ENCODE data around the gene MYOZ3. TPM values are rescaled to one million over a fixed set of nuclear protein-coding genes. Genes with fewer than 3 reads are reported as not detected.

MYOZ3 gene
- 10 to 100 TPM in 3 of 4 donors, 1 to 10 TPM in 1; 4.8 to 12.6 (median 11.3) TPM for total RNA-seq

- peak; percentile 53 to 71 for ATAC-seq
These were observed at the start of gene MYOZ3 for GRCh38 chr5:150661086-150661485. TSS of gene MYOZ3 (plus strand) at chr5:150661251. CDS start at chr5:150662942, 1,691 bp downstream.

GRCh38 chr5:150612405-150612804 lies 48.6 kb upstream of the MYOZ3 start:
- Histone ChIP-seq H3K36me3 (no peaks in the 10 kb centered on the region), H3K27me3 (no peaks in the 10 kb centered on the region), H3K27ac (peak overlapping the region; percentile 94 to 98 (median 97)), H3K4me3 (no peak overlapping the region), H3K9me3 (no peaks in the 10 kb centered on the region), H3K4me1 (peaks cover 89 to 92% of the 10 kb centered on the region in 2 donors)
- no peak for DNase-seq
- peak in 1 of 2 donors; percentile 25 for ATAC-seq
- intact Hi-C loops (cut with DNase I; ENCODE audit: low total_unique reads), result loop anchor here (5.0 kb wide), 1 partner anchor 45 kb away; no protein-coding TSS in a partner anchor
- TF ChIP-seq CTCF (IDR thresholded peaks at IDR 0.05 in 4 of 5, conservative IDR thresholded peaks at IDR 0.05 in 1 of 5) (no peak), POLR2A (IDR thresholded peaks at IDR 0.05) (no peak)
- in situ Hi-C loops (cut with MboI; ENCODE audit: low sequenced_read_pairs in 4 of 4), result no loop called here

More at GRCh38 chr5:150661086-150661485, at the start of gene MYOZ3:
- in situ Hi-C loops (cut with MboI; ENCODE audit: low sequenced_read_pairs in 4 of 4), result loop anchor here in 1 of 4 donors (10.0 kb wide), 1 partner anchor 96 kb away; no protein-coding TSS in a partner anchor
- Histone ChIP-seq H3K9me3 (no peaks in the 10 kb centered on the region), H3K27me3 (no peaks in the 10 kb centered on the region), H3K4me1 (peaks cover 76 to 92% of the 10 kb centered on the region in 2 donors), H3K36me3 (no peaks in the 10 kb centered on the region), H3K27ac (peak within 1 kb of the TSS; percentile 91 to 99 (median 98)), H3K4me3 (peak within 1 kb of the TSS; percentile 38 to 50 (median 42))
- peak; percentile 80 to 86 for TF ChIP-seq POLR2A (IDR thresholded peaks at IDR 0.05)
- no peak for TF ChIP-seq CTCF (IDR thresholded peaks at IDR 0.05 in 4 of 5, conservative IDR thresholded peaks at IDR 0.05 in 1 of 5)
- DNase-seq, result peak; percentile 80 to 92
- intact Hi-C loops (cut with DNase I; ENCODE audit: low total_unique reads), result no loop called here

- Histone ChIP-seq H3K27ac (peak overlapping the region; percentile 94 to 98 (median 97)), H3K36me3 (no peaks in the 10 kb centered on the region), H3K9me3 (no peaks in the 10 kb centered on the region), H3K4me3 (no peak overlapping the region), H3K27me3 (no peaks in the 10 kb centered on the region), H3K4me1 (peaks cover 93 to 95% of the 10 kb centered on the region in 2 donors)
- intact Hi-C loops (cut with DNase I; ENCODE audit: low total_unique reads), result loop anchor here (5.0 kb wide), 1 partner anchor 44 kb away; no protein-coding TSS in a partner anchor
- DNase-seq, result peak in 1 of 2 donors; percentile 58
- no peak for ATAC-seq
- TF ChIP-seq POLR2A (IDR thresholded peaks at IDR 0.05) (no peak), CTCF (IDR thresholded peaks at IDR 0.05 in 4 of 5, conservative IDR thresholded peaks at IDR 0.05 in 1 of 5) (no peak)
- in situ Hi-C loops (cut with MboI; ENCODE audit: low sequenced_read_pairs in 4 of 4), result no loop called here
These were observed 48.0 kb upstream of the MYOZ3 start for GRCh38 chr5:150612905-150613670.

GRCh38 chr5:150613991-150614660 lies 46.9 kb upstream of the MYOZ3 start:
- Histone ChIP-seq H3K4me1 (peaks cover 97% of the 10 kb centered on the region in 2 donors), H3K27me3 (no peaks in the 10 kb centered on the region), H3K36me3 (no peaks in the 10 kb centered on the region), H3K4me3 (no peak overlapping the region), H3K9me3 (no peaks in the 10 kb centered on the region), H3K27ac (peak overlapping the region; percentile 94 to 98 (median 97))
- DNase-seq, result no peak
- in situ Hi-C loops (cut with MboI; ENCODE audit: low sequenced_read_pairs in 4 of 4), result no loop called here
- intact Hi-C loops (cut with DNase I; ENCODE audit: low total_unique reads), result loop anchor here (5.0 kb wide), 1 partner anchor 43 kb away; no protein-coding TSS in a partner anchor
- ATAC-seq, result no peak
- TF ChIP-seq CTCF (IDR thresholded peaks at IDR 0.05 in 4 of 5, conservative IDR thresholded peaks at IDR 0.05 in 1 of 5), result no peak
- no peak for TF ChIP-seq POLR2A (IDR thresholded peaks at IDR 0.05)
